Suprapubic skin (tissue), 4 donors: ENCODE data around the gene PRADC1. TPM values are rescaled to one million over a fixed set of nuclear protein-coding genes. Genes with fewer than 3 reads are reported as not detected.

Experiments
- DNase-seq, 2 donors: peaks; one replicate each; pipeline ENCODE4 v3.0.0-alpha.2; 2019; ENCODE audit warnings: low spot score in 2 of 2
- H3K27ac ChIP-seq: fragments of 200-600 bp; sonication (generic); one replicate; pipeline ENCODE4 v1.5.1; 2019
- H3K27me3 ChIP-seq: fragments of 200-600 bp; sonication (generic); one replicate; pipeline ENCODE4 v1.5.1; 2019
- H3K36me3 ChIP-seq: fragments of 200-600 bp; sonication (generic); one replicate; pipeline ENCODE4 v1.5.1; 2019
- H3K4me1 ChIP-seq: fragments of 200-600 bp; sonication (generic); one replicate; pipeline ENCODE4 v1.5.1; 2019
- H3K4me3 ChIP-seq: fragments of 200-600 bp; sonication (generic); one replicate; pipeline ENCODE4 v1.5.1; 2019; ENCODE audit warnings: mild to moderate bottlenecking
- H3K9me3 ChIP-seq: fragments of 200-600 bp; sonication (generic); one replicate; pipeline ENCODE4 v1.5.1; 2019
- EP300 ChIP-seq: sonication (generic); formaldehyde crosslinking; IDR thresholded peaks from one replicate; pipeline ENCODE4 v1.6.1; 2017; ENCODE audit warnings: antibody characterized with exemption
- POLR2A ChIP-seq, 2 donors: fragments of 450-650 bp; IDR thresholded peaks; one replicate each; pipeline ENCODE4 v1.6.1; 2017; ENCODE audit warnings: antibody characterized with exemption in 2 of 2, mild to moderate bottlenecking in 2 of 2, moderate library complexity in 2 of 2
- POLR2AphosphoS5 ChIP-seq, 3 donors: sonication (generic); formaldehyde crosslinking; IDR thresholded peaks; one replicate each; pipeline ENCODE4 v1.6.1; 2017; ENCODE audit warnings: antibody characterized with exemption in 3 of 3
- WGBS: methylation state at CpG from one replicate; pipeline ENCODE4 v1.1.5; 2018; 5-methylcytosine and 5-hydroxymethylcytosine counted together
- total RNA-seq, 4 donors: library from RNA; depleted of rRNA; stranded (reverse); fragments of >200 nt; gene quantifications; one replicate each; pipeline ENCODE4 v1.1.0, GENCODE V29; 2016
- TF ChIP-seq, protein P1 (sequence below), 2 donors: fragments of 200-600 bp in 1 of 2; fragments of 450-650 bp in 1 of 2; sonication (generic) in 1 of 2; IDR thresholded peaks; one replicate each; pipeline ENCODE4 v1.5.1; 2016 to 2019; ENCODE audit warnings: antibody characterized with exemption in 2 of 2, mild to moderate bottlenecking in 1 of 2, moderate library complexity in 1 of 2

Gene PRADC1
- total RNA-seq, 4 donors from 2014 or later = 7.4 to 34.8 (median 25.3) TPM

DNA sequence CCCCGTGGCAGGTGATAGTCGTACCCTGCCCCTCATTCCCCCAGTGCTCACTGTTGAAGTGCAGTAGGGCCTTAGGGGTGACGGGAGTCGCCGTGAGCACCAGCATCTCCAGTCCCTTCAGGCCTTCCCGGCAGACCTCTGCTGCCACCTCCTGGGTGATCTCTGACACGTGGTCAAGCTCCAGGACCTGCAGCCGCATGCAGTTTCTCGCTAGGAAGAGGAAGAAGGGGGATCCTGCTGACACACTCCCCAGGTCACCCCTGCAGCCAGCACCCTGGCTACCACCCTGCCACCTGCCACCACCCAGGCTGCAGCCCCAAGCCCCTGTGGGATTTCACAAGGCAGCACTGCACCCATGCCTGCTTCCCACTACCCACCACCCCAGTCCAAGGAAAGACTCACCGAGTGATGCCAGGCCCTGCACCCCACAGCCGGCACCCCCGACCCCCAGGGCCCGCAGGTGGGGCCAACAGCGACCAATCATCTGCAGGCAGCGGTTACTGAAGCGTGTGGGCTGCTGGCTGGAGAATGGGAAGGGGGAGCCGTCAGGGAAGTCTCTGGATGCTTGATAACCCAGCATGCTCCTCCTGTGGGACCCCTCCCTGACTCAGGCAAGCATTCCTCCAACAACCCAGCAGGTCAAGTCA lies 27.4 kb upstream of the PRADC1 start:
- no peak for DNase-seq
- 52% methylated on average over 6 of the region's 17 CpGs for WGBS
- H3K4me3 ChIP-seq = no peak overlapping the region

GRCh38 chr2:73259704-73260337 lies 26.8 kb upstream of the PRADC1 start:
- DNase-seq = no peak
- Histone ChIP-seq H3K36me3 (peaks cover 3% of the 10 kb centered on the region), H3K27ac (no peak overlapping the region), H3K9me3 (no peaks in the 10 kb centered on the region), H3K4me3 (no peak overlapping the region), H3K27me3 (no peaks in the 10 kb centered on the region), H3K4me1 (no peaks in the 10 kb centered on the region)
- 72% methylated on average over 4 of the region's 4 CpGs for WGBS
- TF ChIP-seq EP300 (no peak), POLR2AphosphoS5 (IDR thresholded peaks at IDR 0.05) (no peak), POLR2A (IDR thresholded peaks at IDR 0.05) (no peak)
- TF ChIP-seq, protein P1, sequence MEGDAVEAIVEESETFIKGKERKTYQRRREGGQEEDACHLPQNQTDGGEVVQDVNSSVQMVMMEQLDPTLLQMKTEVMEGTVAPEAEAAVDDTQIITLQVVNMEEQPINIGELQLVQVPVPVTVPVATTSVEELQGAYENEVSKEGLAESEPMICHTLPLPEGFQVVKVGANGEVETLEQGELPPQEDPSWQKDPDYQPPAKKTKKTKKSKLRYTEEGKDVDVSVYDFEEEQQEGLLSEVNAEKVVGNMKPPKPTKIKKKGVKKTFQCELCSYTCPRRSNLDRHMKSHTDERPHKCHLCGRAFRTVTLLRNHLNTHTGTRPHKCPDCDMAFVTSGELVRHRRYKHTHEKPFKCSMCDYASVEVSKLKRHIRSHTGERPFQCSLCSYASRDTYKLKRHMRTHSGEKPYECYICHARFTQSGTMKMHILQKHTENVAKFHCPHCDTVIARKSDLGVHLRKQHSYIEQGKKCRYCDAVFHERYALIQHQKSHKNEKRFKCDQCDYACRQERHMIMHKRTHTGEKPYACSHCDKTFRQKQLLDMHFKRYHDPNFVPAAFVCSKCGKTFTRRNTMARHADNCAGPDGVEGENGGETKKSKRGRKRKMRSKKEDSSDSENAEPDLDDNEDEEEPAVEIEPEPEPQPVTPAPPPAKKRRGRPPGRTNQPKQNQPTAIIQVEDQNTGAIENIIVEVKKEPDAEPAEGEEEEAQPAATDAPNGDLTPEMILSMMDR (IDR thresholded peaks at IDR 0.05) = no peak

More for the DNA sequence above, 27.4 kb upstream of the PRADC1 start:
- no peaks in the 10 kb centered on the region for H3K4me1 ChIP-seq
- H3K9me3 ChIP-seq = no peaks in the 10 kb centered on the region
- no peaks in the 10 kb centered on the region for H3K27me3 ChIP-seq
- TF ChIP-seq EP300 (no peak), POLR2AphosphoS5 (IDR thresholded peaks at IDR 0.05) (no peak), POLR2A (IDR thresholded peaks at IDR 0.05) (no peak)
- TF ChIP-seq, protein P1 (IDR thresholded peaks at IDR 0.05) = peak in 1 of 2 donors; percentile 27
- H3K36me3 ChIP-seq = peaks cover 3% of the 10 kb centered on the region
- no peak overlapping the region for H3K27ac ChIP-seq

GRCh38 chr2:73259276-73259675 lies 26.2 kb upstream of the PRADC1 start:
- TF ChIP-seq EP300 (no peak), POLR2AphosphoS5 (IDR thresholded peaks at IDR 0.05) (no peak), POLR2A (IDR thresholded peaks at IDR 0.05) (no peak)
- TF ChIP-seq, protein P1 (IDR thresholded peaks at IDR 0.05) = no peak

DNA sequence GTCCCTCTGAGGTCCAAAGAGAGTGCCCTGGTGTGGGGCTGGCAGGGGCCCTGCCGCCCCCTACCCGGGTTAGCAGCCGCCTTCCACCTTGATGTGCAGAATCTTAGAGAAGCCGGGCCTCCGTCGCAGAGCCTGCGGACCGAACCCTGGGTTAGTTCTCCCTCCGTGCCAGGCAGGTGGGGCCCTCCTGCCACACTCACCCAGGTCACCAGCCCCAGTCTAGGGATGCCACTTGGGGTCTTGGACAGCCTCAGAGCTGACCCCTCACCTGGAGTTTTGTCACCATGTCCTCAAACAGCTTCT lies 25.8 kb upstream of the PRADC1 start:
- Histone ChIP-seq H3K4me3 (no peak overlapping the region), H3K36me3 (peaks cover 9% of the 10 kb centered on the region), H3K27me3 (no peaks in the 10 kb centered on the region), H3K9me3 (no peaks in the 10 kb centered on the region), H3K27ac (no peak overlapping the region), H3K4me1 (no peaks in the 10 kb centered on the region)
- WGBS = no CpG with 5 or more reads among the region's 9 CpGs
- TF ChIP-seq POLR2A (IDR thresholded peaks at IDR 0.05) (no peak), POLR2AphosphoS5 (IDR thresholded peaks at IDR 0.05) (no peak), EP300 (no peak)
- TF ChIP-seq, protein P1 (IDR thresholded peaks at IDR 0.05) = no peak
- DNase-seq = peak in 1 of 2 donors; percentile 55

More at GRCh38 chr2:73259276-73259675, 26.2 kb upstream of the PRADC1 start:
- H3K27me3 ChIP-seq = no peaks in the 10 kb centered on the region
- H3K4me3 ChIP-seq = no peak overlapping the region
- no peaks in the 10 kb centered on the region for H3K9me3 ChIP-seq
- 93% methylated on average over 7 of the region's 8 CpGs for WGBS
- no peak overlapping the region for H3K27ac ChIP-seq
- no peaks in the 10 kb centered on the region for H3K4me1 ChIP-seq
- peaks cover 5% of the 10 kb centered on the region for H3K36me3 ChIP-seq
- DNase-seq = no peak

DNA sequence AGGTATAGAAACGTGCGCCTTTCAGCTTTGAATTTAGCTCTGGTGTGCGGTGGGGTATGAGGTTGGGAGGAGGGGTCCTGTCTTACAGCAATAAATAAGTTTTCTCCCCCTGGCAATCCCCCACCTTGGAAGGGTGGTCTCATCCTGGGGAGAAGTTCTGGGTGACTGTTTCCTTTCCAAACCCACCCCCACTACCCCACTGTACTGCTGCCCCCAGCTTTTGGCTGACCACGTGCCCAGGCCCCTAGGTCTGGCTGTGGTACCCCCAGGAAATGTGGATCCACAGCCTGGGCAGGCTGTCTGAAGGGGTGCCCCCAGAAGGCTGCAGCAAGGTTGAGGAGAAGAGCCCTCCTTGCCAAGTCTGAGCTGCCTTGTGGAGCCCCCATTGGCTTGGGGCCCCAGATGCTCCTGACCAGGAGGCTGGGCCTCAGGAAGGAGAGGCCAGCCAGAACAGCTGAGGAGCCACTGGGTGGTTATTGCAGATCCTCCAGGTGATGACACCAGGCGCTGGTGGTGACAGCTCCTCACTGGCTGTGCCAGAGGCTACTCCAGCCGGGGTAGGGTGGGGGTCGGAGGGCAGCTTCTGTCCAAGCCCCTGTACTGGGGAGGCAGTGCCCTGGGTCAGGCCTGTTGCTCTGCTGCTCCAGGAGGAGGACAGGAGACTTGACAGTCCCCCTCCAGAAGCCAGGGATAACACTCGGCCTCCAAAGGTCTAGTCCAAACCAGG lies 25.3 kb upstream of the PRADC1 start:
- WGBS = 82% methylated on average over 4 of the region's 8 CpGs
- peak in 1 of 2 donors; percentile 55 for DNase-seq
- Histone ChIP-seq H3K9me3 (no peaks in the 10 kb centered on the region), H3K27ac (no peak overlapping the region), H3K4me1 (no peaks in the 10 kb centered on the region), H3K36me3 (peaks cover 14% of the 10 kb centered on the region), H3K27me3 (no peaks in the 10 kb centered on the region), H3K4me3 (no peak overlapping the region)
- TF ChIP-seq POLR2A (IDR thresholded peaks at IDR 0.05) (no peak), POLR2AphosphoS5 (IDR thresholded peaks at IDR 0.05) (no peak), EP300 (no peak)
- TF ChIP-seq, protein P1 (IDR thresholded peaks at IDR 0.05) = no peak
